GM18867 (cell line): ENCODE results near the gene R3HDM4.
A peak's percentile ranks its signal among the peaks of the same experiment; 100 is the strongest.

Source experiments
- ATAC-seq: cut with Tn5 transposase; IDR thresholded peaks from one replicate; pipeline ENCODE4 v1.9.1; 2021; ENCODE audit warnings: mild to moderate bottlenecking, moderate library complexity; ENCODE audit not compliant: unreplicated experiment

R3HDM4 gene

GRCh38 chr19:932648-933552, 19.9 kb upstream of the R3HDM4 start:
- ATAC-seq: no peak

- no peak for ATAC-seq
These were observed 19.0 kb upstream of the R3HDM4 start for GRCh38 chr19:931860-932647.

GRCh38 chr19:929891-930258, 16.9 kb upstream of the R3HDM4 start:
- ATAC-seq: no peak

GRCh38 chr19:929203-929890, 16.3 kb upstream of the R3HDM4 start:
- no peak for ATAC-seq

- ATAC-seq: no peak
These were observed 15.6 kb upstream of the R3HDM4 start for GRCh38 chr19:928471-929202.

- ATAC-seq: no peak
These were observed 14.9 kb upstream of the R3HDM4 start for GRCh38 chr19:927780-928401.

GRCh38 chr19:927351-927779, 14.3 kb upstream of the R3HDM4 start:
- ATAC-seq: no peak

- ATAC-seq: no peak
These were observed 13.8 kb upstream of the R3HDM4 start for GRCh38 chr19:926589-927350.

- no peak for ATAC-seq
These were observed 13.2 kb upstream of the R3HDM4 start for GRCh38 chr19:926323-926588.

DNA sequence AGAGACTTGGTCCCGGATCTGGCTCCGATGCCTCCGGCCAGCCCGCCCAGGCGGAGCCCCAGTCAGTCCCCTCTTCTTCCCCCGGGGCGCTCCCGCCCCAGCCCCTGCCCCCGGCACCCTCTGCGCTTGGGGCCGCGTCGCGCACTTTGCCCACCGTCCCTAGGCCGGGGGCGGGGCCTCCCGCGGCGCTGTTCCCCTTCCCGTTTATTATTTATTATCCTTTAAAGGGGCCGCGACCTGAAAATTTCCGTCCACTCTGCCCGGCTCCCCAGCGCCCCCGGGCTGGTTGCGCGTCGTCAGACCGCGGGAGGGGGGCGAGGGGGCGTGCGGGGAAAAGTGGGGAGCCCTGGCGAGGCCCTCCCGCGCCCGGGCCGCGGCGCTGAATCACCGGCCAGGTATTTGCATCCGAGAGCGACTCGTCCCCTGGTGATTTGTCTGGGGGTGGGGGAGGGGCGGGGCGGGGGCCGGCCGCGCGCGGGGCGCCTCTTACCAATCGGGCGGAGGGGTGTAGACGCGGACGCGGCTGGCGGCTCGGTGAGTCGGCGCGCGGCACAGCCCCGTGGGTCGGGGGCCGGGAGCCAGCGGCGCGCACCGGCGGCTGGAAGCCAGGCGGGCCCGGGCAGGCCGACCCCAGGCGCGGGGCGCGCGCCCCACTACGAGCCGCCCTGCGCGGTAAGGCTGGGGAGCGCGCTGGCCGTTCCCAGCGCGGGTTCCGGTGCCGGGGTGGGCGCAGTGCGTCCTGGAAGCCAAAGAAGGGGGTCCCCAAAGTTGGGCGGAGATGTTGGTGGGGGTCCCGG, 12.7 kb upstream of the R3HDM4 start, which contains the start of gene ARID3A:
Gene ARID3A (plus strand): TSS at position 510 of the 797 bp plus-strand sequence. CDS start 3,494 bp downstream, outside the sequence.
- peak; percentile 57 for ATAC-seq

GRCh38 chr19:925087-925525, 12.1 kb upstream of the R3HDM4 start:
- peak; percentile 37 for ATAC-seq

GRCh38 chr19:924553-925086, 11.6 kb upstream of the R3HDM4 start:
- ATAC-seq: no peak

- ATAC-seq: no peak
These were observed 7.2 kb upstream of the R3HDM4 start for GRCh38 chr19:920051-920864.

DNA sequence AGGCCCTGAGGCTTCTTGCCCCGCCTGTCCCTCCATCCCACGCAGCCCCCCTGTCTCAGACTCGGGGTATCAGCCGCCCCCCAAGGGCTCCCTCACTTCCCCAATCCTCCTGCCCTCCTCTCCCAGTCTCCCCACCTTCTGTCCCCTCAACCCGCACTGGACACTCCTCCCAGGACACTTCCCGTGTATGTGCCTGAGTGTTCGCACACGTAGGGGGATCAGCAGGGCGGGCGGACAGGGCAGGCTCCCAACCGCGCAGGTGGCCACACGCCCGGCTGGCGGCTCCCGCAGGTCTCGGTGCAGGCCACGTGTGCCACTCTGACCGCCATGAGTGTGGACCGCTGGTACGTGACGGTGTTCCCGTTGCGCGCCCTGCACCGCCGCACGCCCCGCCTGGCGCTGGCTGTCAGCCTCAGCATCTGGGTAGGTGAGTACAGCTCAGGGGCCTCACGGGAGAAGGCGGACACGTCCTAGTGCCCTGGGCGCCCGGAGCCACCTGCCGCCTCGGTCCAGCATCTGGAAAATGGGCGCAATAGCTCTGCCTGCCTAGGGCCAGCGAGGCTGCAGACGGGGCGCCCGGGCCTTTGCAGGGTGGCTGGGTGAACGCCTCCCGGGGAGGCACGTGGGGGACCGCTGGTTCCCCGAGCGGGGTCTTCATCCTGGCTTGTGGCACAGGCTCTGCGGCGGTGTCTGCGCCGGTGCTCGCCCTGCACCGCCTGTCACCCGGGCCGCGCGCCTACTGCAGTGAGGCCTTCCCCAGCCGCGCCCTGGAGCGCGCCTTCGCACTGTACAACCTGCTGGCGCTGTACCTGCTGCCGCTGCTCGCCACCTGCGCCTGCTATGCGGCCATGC, 6.4 kb upstream of the R3HDM4 start:
- ATAC-seq: no peak

- ATAC-seq: no peak
These were observed 5.6 kb upstream of the R3HDM4 start for GRCh38 chr19:918481-919198.

DNA sequence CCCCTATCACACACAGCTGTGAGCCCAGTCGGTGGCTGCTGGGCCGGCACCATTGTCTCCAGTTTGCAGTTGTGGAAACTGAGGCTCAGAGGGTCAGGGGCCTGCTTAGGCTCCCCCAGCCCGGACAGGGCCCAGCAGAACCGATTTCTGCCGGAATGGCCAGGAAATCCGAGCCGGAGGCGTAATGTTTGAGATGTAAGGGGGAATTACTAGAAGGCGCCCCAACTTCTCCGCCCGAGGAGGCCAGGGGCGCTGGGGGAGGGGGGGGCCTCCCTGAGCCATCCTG, 5.1 kb upstream of the R3HDM4 start:
- no peak for ATAC-seq
